Measurements from ENCODE around the gene NAPG. TPM values are rescaled to one million over a fixed set of nuclear protein-coding genes. Genes with fewer than 3 reads are reported as not detected.

The NAPG gene
- total and polyA plus RNA-seq, 4 donors = 8.1 to 23.0 (median 14.6) TPM

- H3K9ac ChIP-seq (ENCODE audit: low read depth in 1 of 2, low read length in 2 of 2) = no peak overlapping the region
- H3K4me3 ChIP-seq (ENCODE audit: low read depth in 1 of 3, low read length in 3 of 3) = no peak overlapping the region
- H3K27ac ChIP-seq (ENCODE audit: low read depth in 1 of 2, low read length in 2 of 2) = no peak overlapping the region
- peaks cover 0 to 6% (median 0%) of the 10 kb centered on the region in 4 donors for H3K9me3 ChIP-seq (ENCODE audit: control insufficient read depth in 4 of 4, low read length in 3 of 4)
- peaks cover 0 to 4% (median 4%) of the 10 kb centered on the region in 4 donors for H3K4me1 ChIP-seq (ENCODE audit: control insufficient read depth in 4 of 4, insufficient read depth in 4 of 4, low read length in 3 of 4)
- peaks cover 0 to 5% (median 0%) of the 10 kb centered on the region in 4 donors for H3K27me3 ChIP-seq (ENCODE audit: control insufficient read depth in 4 of 4, insufficient read depth in 4 of 4, low read length in 3 of 4)
- DNase-seq (ENCODE audit: low spot score) = no peak
- H3K36me3 ChIP-seq (ENCODE audit: control insufficient read depth in 4 of 4, insufficient read depth in 3 of 4, low read depth in 1 of 4, low read length in 3 of 4) = no peaks in the 10 kb centered on the region
- TF ChIP-seq EGR1 (IDR thresholded peaks at IDR 0.05; ENCODE audit: low read depth in 2 of 2) (no peak), RXRA (IDR thresholded peaks at IDR 0.05) (no peak)
Measured at GRCh38 chr18:10514601-10515000, 11.2 kb upstream of the NAPG start.

DNA sequence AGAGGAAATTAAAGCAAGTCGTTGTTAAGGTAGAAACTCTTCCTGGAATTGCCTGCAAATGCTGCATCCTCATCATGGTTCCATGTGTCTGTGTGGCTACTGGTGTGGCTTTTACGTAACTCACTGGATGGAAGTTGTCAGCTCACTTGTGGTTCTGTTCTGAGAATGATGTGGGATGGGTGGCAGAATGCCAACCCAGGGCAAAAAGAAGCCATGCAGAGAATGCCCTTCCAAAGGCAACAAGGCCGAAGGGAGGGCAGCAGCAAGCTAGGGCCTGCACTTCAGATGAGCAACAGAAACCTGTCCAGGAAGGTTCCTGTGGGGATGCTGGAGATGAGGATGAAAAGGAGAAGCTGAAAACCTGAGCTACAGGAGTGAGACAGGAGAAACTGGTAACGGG is 10.4 kb upstream of the NAPG start:
- H3K27me3 ChIP-seq (ENCODE audit: control insufficient read depth in 4 of 4, insufficient read depth in 4 of 4, low read length in 3 of 4) = peaks cover 0 to 5% (median 0%) of the 10 kb centered on the region in 4 donors
- H3K4me3 ChIP-seq (ENCODE audit: low read depth in 1 of 3, low read length in 3 of 3) = no peak overlapping the region
- no peak for DNase-seq (ENCODE audit: low spot score)
- H3K27ac ChIP-seq (ENCODE audit: low read depth in 1 of 2, low read length in 2 of 2) = no peak overlapping the region
- H3K9ac ChIP-seq (ENCODE audit: low read depth in 1 of 2, low read length in 2 of 2) = no peak overlapping the region
- no peaks in the 10 kb centered on the region for H3K36me3 ChIP-seq (ENCODE audit: control insufficient read depth in 4 of 4, insufficient read depth in 3 of 4, low read depth in 1 of 4, low read length in 3 of 4)
- TF ChIP-seq, protein P1, sequence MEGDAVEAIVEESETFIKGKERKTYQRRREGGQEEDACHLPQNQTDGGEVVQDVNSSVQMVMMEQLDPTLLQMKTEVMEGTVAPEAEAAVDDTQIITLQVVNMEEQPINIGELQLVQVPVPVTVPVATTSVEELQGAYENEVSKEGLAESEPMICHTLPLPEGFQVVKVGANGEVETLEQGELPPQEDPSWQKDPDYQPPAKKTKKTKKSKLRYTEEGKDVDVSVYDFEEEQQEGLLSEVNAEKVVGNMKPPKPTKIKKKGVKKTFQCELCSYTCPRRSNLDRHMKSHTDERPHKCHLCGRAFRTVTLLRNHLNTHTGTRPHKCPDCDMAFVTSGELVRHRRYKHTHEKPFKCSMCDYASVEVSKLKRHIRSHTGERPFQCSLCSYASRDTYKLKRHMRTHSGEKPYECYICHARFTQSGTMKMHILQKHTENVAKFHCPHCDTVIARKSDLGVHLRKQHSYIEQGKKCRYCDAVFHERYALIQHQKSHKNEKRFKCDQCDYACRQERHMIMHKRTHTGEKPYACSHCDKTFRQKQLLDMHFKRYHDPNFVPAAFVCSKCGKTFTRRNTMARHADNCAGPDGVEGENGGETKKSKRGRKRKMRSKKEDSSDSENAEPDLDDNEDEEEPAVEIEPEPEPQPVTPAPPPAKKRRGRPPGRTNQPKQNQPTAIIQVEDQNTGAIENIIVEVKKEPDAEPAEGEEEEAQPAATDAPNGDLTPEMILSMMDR (IDR thresholded peaks at IDR 0.05; ENCODE audit: low read depth, low read length, missing input control) = no peak
- TF ChIP-seq NR2F2 (IDR thresholded peaks at IDR 0.05) (no peak), JUND (IDR thresholded peaks at IDR 0.05) (no peak), EGR1 (IDR thresholded peaks at IDR 0.05; ENCODE audit: low read depth in 2 of 2) (no peak), SP1 (IDR thresholded peaks at IDR 0.05) (no peak), GABPA (IDR thresholded peaks at IDR 0.05 in 1 of 2, conservative IDR thresholded peaks at IDR 0.05 in 1 of 2) (no peak), HNF4A (conservative IDR thresholded peaks at IDR 0.05) (no peak), FOXA2 (IDR thresholded peaks at IDR 0.05) (no peak), HNF4G (IDR thresholded peaks at IDR 0.05) (no peak)
- TF ChIP-seq, protein P2, sequence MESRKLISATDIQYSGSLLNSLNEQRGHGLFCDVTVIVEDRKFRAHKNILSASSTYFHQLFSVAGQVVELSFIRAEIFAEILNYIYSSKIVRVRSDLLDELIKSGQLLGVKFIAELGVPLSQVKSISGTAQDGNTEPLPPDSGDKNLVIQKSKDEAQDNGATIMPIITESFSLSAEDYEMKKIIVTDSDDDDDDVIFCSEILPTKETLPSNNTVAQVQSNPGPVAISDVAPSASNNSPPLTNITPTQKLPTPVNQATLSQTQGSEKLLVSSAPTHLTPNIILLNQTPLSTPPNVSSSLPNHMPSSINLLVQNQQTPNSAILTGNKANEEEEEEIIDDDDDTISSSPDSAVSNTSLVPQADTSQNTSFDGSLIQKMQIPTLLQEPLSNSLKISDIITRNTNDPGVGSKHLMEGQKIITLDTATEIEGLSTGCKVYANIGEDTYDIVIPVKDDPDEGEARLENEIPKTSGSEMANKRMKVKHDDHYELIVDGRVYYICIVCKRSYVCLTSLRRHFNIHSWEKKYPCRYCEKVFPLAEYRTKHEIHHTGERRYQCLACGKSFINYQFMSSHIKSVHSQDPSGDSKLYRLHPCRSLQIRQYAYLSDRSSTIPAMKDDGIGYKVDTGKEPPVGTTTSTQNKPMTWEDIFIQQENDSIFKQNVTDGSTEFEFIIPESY (IDR thresholded peaks at IDR 0.05) = no peak
- H3K4me1 ChIP-seq (ENCODE audit: control insufficient read depth in 4 of 4, insufficient read depth in 4 of 4, low read length in 3 of 4) = peaks cover 0 to 10% (median 4%) of the 10 kb centered on the region in 4 donors
- 59% methylated on average over 4 of the region's 4 CpGs for WGBS
- peaks cover 0 to 6% (median 0%) of the 10 kb centered on the region in 4 donors for H3K9me3 ChIP-seq (ENCODE audit: control insufficient read depth in 4 of 4, low read length in 3 of 4)

GRCh38 chr18:10516078-10516477 is 9.7 kb upstream of the NAPG start:
- peaks cover 0 to 5% (median 0%) of the 10 kb centered on the region in 4 donors for H3K27me3 ChIP-seq (ENCODE audit: control insufficient read depth in 4 of 4, insufficient read depth in 4 of 4, low read length in 3 of 4)
- H3K4me1 ChIP-seq (ENCODE audit: control insufficient read depth in 4 of 4, insufficient read depth in 4 of 4, low read length in 3 of 4) = peaks cover 0 to 10% (median 4%) of the 10 kb centered on the region in 4 donors
- no peak for TF ChIP-seq RAD21 (IDR thresholded peaks at IDR 0.05)
- H3K9ac ChIP-seq (ENCODE audit: low read depth in 1 of 2, low read length in 2 of 2) = no peak overlapping the region
- WGBS = 84% methylated on average over 2 of the region's 2 CpGs
- no peak for DNase-seq (ENCODE audit: low spot score)
- H3K36me3 ChIP-seq (ENCODE audit: control insufficient read depth in 4 of 4, insufficient read depth in 3 of 4, low read depth in 1 of 4, low read length in 3 of 4) = no peaks in the 10 kb centered on the region
- no peak overlapping the region for H3K27ac ChIP-seq (ENCODE audit: low read depth in 1 of 2, low read length in 2 of 2)
- no peak overlapping the region for H3K4me3 ChIP-seq (ENCODE audit: low read depth in 1 of 3, low read length in 3 of 3)
- peaks cover 0 to 6% (median 0%) of the 10 kb centered on the region in 4 donors for H3K9me3 ChIP-seq (ENCODE audit: control insufficient read depth in 4 of 4, low read length in 3 of 4)
